T-helper 2 cell treated with Interferon-gamma antibody and Interleukin-4, amounts not matched to agents 5 μg/mL and 100 μg/mL, for 36 hours (primary cell): ENCODE data around the gene ARHGAP40.

Experiments used
- DNase-seq: peaks from one replicate; pipeline ENCODE4 v3.0.0; 2021; ENCODE audit warnings: low spot score
- H3K27ac Mint-ChIP-seq: one replicate; pipeline ENCODE4 v1.8.0; 2021; ENCODE audit warnings: mild to moderate bottlenecking, mixed read lengths
- H3K27me3 Mint-ChIP-seq: one replicate; pipeline ENCODE4 v1.8.0; 2021; ENCODE audit warnings: low read depth, mixed read lengths
- H3K36me3 Mint-ChIP-seq: one replicate; pipeline ENCODE4 v1.8.0; 2021; ENCODE audit warnings: low read depth, mixed read lengths
- H3K4me1 Mint-ChIP-seq: one replicate; pipeline ENCODE4 v1.8.0; 2021; ENCODE audit warnings: low read depth, mixed read lengths
- H3K4me3 Mint-ChIP-seq: one replicate; pipeline ENCODE4 v1.8.0; 2022; ENCODE audit warnings: mild to moderate bottlenecking, moderate library complexity, mixed read lengths
- H3K9me3 Mint-ChIP-seq: one replicate; pipeline ENCODE4 v1.8.0; 2021; ENCODE audit warnings: mixed read lengths

Gene ARHGAP40

DNA sequence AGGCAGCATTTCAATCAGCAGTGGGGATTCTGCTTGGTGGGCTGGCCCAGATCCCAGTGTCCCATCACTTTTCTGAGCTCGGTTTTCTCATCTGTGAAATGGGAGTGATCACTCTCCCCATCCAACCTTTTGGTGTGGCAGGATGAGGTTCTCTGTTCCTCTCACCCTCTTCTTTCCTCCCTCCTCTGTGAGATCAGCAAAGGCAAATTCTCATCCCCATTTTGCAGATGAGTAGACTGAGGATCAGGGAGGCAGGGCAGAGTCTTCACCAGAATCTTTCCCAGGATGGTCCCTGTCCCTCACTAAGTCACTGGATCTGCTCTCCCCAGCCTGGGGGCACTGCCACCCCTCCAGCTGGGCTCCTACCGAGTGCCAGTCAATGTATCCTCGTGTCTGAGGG, 62.1 kb downstream of the ARHGAP40 start:
- H3K36me3 Mint-ChIP-seq, result no peaks in the 10 kb centered on the region
- no peak for DNase-seq
- H3K27me3 Mint-ChIP-seq, result peaks cover 23% of the 10 kb centered on the region
- H3K9me3 Mint-ChIP-seq, result no peaks in the 10 kb centered on the region
- no peak overlapping the region for H3K4me3 Mint-ChIP-seq
- no peaks in the 10 kb centered on the region for H3K4me1 Mint-ChIP-seq
- H3K27ac Mint-ChIP-seq, result no peak overlapping the region

DNA sequence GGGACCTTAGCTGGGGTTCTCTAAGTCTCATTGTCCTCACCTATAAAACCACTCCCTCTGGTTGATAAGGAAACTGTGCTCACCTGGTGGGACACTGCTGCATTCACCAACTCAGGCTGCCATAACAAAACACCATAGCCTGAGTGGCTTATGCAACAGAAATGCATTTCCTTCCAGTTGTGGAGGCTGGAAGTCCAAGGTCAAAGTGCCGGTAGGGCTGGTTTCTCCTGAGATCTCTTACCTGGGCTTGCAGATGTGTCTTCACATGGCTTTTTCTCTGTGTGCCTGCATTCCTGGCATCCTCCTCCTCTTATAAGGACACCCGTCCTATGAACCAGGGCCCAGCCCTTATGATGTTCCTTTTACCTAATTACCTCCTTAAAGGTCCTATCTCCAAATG, 62.7 kb downstream of the ARHGAP40 start:
- H3K27me3 Mint-ChIP-seq, result peaks cover 23% of the 10 kb centered on the region
- H3K4me1 Mint-ChIP-seq, result no peaks in the 10 kb centered on the region
- DNase-seq, result no peak
- H3K4me3 Mint-ChIP-seq, result no peak overlapping the region
- no peaks in the 10 kb centered on the region for H3K36me3 Mint-ChIP-seq
- H3K9me3 Mint-ChIP-seq, result no peaks in the 10 kb centered on the region
- H3K27ac Mint-ChIP-seq, result no peak overlapping the region

DNA sequence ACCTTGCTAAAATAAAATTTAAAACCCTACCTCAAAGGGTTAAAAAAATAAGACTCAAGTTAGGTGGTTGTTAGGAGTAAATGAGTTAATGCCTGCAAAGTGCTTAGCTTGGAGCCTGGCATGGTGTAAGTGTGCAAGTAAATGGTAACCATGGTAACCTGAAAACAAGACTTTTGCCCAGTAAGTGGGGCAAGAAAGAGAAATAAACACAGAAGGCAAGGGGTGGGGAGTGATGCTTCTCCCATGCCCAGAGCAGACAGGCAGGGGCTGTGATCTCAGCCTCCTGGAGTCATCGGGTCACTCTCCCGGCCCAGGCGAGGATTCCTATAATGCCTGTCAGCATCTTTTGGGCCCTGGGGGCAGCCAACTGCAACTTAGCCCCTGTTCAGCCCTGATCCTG, 63.5 kb downstream of the ARHGAP40 start:
- DNase-seq, result no peak
- peaks cover 28% of the 10 kb centered on the region for H3K27me3 Mint-ChIP-seq
- no peaks in the 10 kb centered on the region for H3K4me1 Mint-ChIP-seq
- H3K36me3 Mint-ChIP-seq, result no peaks in the 10 kb centered on the region
- H3K4me3 Mint-ChIP-seq, result no peak overlapping the region
- H3K9me3 Mint-ChIP-seq, result no peaks in the 10 kb centered on the region
- H3K27ac Mint-ChIP-seq, result no peak overlapping the region

DNA sequence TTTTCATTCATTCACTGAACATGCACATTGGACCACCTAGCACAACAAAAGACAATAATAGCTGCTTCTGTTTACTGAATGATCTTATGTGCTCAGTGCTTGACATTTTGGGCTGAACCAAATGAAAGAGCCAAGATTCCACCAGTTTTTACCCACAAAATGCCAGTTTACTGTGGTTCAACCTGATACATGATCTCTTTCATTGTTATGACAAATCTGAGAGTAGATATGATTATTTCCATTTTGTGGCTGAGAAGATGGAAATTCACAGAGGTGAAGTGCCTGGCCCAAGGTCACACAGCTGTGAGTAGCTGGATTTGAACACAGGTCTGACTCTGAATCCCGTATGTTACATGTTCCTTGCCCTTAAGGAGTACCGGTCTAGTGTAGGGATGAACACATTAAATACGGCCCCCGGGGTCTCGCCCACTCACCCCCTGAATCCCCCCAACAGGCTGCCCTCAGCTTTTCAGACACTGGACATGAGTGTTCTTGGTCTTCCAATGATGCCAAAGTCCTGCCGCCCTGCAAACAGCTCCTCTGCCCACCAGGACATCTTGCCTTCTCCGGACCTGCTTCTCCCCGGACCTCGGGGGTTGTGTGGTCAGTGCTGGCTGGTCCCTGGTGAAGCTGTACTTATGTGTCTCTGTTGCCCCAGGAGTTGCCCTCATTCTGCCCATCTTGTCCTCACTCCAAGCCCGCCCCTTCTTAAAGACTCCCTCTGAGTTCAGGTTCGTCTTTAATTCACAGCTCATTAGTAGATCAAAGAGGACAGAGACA, 64.1 kb downstream of the ARHGAP40 start:
- Mint-ChIP-seq H3K4me3 (no peak overlapping the region), H3K27me3 (peaks cover 27% of the 10 kb centered on the region), H3K4me1 (no peaks in the 10 kb centered on the region), H3K36me3 (no peaks in the 10 kb centered on the region), H3K27ac (no peak overlapping the region), H3K9me3 (no peaks in the 10 kb centered on the region)
- no peak for DNase-seq

DNA sequence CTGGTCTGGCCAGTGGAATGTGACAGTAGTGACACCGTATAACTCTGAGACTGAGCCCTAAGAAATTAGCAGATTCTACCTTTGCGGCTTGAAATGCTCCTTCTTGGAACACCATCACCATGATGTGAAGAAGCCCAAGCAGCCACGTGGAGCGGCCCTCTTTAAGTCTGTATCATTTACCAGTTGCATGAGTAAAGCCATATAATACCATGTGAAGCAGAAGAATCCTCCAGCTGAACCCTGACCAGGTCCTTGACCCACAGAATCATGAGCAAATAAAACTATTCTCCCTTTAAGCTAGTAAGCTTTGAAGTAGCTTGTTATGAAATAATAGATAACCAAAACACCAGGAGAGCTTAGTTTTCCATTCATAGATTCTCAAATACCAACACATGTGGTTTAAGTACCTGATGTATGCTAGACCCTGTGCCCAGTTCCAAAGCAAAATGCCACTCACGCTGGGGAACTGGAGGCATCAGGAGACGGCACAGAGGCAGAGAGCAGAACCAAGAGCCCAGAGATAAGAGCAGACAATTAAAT, 65.9 kb downstream of the ARHGAP40 start:
- no peak overlapping the region for H3K4me3 Mint-ChIP-seq
- no peaks in the 10 kb centered on the region for H3K36me3 Mint-ChIP-seq
- no peaks in the 10 kb centered on the region for H3K4me1 Mint-ChIP-seq
- no peaks in the 10 kb centered on the region for H3K9me3 Mint-ChIP-seq
- peaks cover 31% of the 10 kb centered on the region for H3K27me3 Mint-ChIP-seq
- DNase-seq, result no peak
- H3K27ac Mint-ChIP-seq, result no peak overlapping the region

DNA sequence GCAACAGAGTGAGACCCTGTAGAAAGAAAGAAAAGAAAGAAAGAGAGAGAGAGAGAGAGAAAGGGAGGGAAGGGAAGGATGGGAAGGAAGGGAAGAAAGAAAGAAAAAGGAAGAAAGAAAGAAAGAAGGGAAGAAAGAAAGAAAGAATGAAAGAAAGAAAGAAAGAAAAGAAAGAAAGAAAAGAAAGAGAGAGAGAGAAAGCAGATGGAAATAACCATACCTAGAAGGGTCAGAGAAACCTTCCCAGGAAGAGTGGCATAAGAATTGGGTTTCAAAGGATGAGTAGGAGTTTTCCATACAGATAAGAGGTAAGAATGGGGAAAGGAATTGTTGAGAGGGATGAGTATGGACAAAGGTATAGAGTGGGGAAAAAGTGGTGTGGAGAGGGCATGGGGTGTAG, 68.1 kb downstream of the ARHGAP40 start:
- DNase-seq, result no peak
- Mint-ChIP-seq H3K27ac (no peak overlapping the region), H3K4me1 (peaks cover 7% of the 10 kb centered on the region), H3K4me3 (no peak overlapping the region), H3K27me3 (peaks cover 38% of the 10 kb centered on the region), H3K36me3 (no peaks in the 10 kb centered on the region), H3K9me3 (no peaks in the 10 kb centered on the region)

DNA sequence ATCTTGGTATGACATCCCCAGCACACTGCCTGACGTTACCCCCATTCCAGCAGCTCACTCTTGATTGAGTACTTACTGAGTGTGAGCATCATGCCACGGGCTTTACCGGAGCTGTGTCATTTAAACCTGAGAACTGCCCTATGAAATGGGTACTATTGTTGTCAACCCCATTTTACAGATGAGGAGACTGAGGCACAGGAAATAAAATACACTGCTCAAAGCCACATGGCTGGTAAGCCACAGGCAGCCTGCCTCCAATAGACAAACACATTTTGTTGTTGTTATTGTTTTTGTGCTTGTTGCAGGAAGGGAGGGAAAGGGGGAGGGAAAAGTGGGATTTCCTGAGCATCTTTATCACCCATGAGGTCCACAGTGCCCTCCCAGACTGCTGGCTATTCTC, 69.2 kb downstream of the ARHGAP40 start:
- Mint-ChIP-seq H3K27ac (no peak overlapping the region), H3K4me3 (no peak overlapping the region), H3K9me3 (no peaks in the 10 kb centered on the region), H3K36me3 (no peaks in the 10 kb centered on the region), H3K4me1 (peaks cover 8% of the 10 kb centered on the region), H3K27me3 (peaks cover 37% of the 10 kb centered on the region)
- no peak for DNase-seq

DNA sequence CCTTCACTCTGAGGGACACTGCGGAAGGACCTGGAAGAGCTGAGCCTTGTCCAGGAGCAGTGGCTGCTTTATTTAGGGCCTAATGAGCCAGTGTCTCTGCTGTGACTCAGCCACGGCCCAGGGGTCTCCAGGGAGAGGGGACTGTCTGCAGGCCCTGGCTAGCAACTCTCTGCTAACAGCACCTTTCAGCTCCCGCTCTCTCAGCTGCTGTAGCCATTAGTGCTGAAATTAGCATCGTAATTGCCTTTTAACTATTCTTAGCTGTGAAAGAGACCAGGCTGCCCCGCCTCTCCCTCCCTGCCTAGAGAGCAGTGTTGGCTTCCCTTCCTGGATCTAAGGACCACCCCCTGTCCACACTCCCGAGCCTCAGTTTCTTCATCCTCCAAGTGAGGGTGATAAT, 69.6 kb downstream of the ARHGAP40 start:
- Mint-ChIP-seq H3K36me3 (no peaks in the 10 kb centered on the region), H3K27me3 (peaks cover 34% of the 10 kb centered on the region), H3K9me3 (no peaks in the 10 kb centered on the region), H3K27ac (no peak overlapping the region), H3K4me1 (peaks cover 8% of the 10 kb centered on the region), H3K4me3 (no peak overlapping the region)
- no peak for DNase-seq

DNA sequence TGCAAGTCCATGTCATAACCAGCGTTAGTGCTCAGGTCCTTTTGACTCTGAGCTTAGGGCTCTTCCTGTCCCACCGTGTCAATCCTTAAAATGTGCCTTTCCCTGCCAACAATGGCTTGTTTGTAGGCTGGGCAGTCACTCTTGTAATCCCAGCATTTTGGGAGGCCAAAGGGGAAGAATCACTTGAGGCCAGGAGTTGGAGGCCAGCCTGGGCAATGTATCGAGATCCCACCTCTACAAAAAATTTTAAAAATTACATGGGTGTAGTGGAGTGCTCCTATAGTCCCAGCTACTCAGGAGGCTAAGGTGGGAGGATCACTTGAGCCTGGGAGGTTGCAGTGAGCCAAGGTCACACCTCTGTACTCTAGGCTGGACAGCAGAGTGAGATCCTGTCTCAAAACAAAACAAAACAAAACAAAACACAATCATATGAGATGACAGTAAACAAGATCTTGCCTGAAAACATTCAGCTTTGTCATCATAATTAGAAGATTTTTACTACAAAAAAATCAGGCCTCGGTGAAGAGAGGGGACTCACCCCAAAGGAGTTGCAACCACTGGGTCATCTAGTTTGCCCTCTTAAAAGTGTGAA, 70.2 kb downstream of the ARHGAP40 start:
- no peak for DNase-seq
- peaks cover 34% of the 10 kb centered on the region for H3K27me3 Mint-ChIP-seq
- no peak overlapping the region for H3K4me3 Mint-ChIP-seq
- H3K36me3 Mint-ChIP-seq, result no peaks in the 10 kb centered on the region
- H3K9me3 Mint-ChIP-seq, result no peaks in the 10 kb centered on the region
- no peak overlapping the region for H3K27ac Mint-ChIP-seq
- H3K4me1 Mint-ChIP-seq, result peaks cover 8% of the 10 kb centered on the region

DNA sequence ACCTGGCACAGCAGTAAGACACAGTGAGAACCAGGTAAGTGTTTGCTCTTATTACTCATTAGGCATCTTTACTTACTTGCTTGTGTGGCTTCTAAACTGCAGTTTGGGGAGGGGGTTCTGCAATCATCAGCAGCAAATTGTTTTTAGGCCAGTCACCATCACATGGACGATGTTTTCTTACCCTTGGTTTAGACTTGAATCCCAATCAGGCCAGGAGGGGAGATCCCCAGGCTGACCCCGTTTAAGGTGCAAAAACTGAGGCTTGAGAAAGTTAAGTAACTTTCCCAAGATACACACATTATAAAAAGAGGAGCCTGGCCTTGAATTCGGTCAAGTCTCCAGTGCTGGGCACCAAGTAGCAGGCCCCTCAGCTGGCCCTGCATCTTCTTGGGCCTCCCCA, 70.9 kb downstream of the ARHGAP40 start:
- Mint-ChIP-seq H3K27me3 (peaks cover 32% of the 10 kb centered on the region), H3K36me3 (no peaks in the 10 kb centered on the region)

DNA sequence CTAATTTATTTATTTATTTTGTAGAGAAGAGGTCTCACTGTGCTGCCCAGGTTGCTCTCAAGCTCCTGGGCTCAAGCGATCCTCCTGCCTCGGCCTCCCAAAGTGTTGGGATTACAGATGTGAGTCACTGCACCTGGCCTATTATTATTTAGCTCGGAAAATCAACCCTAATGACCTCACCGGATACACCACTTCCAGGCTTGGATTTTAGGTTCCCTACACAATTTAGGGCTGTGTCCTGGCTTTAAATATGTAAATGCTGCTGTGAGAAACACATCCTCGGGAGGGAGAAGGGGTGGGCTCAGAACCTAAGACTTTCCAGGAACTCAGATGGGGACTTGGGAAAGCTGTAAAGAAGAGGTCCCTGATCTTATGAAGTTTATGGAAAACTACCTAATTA, 71.7 kb downstream of the ARHGAP40 start:
- no peaks in the 10 kb centered on the region for H3K9me3 Mint-ChIP-seq
- no peaks in the 10 kb centered on the region for H3K36me3 Mint-ChIP-seq
- H3K27ac Mint-ChIP-seq, result no peak overlapping the region
- peaks cover 8% of the 10 kb centered on the region for H3K4me1 Mint-ChIP-seq
- DNase-seq, result no peak
- peak overlapping the region; percentile 83 for H3K4me3 Mint-ChIP-seq
- H3K27me3 Mint-ChIP-seq, result peaks cover 26% of the 10 kb centered on the region

More for the DNA sequence above, 70.9 kb downstream of the ARHGAP40 start:
- no peak for DNase-seq
- peaks cover 8% of the 10 kb centered on the region for H3K4me1 Mint-ChIP-seq
- H3K4me3 Mint-ChIP-seq, result no peak overlapping the region
- no peak overlapping the region for H3K27ac Mint-ChIP-seq
- no peaks in the 10 kb centered on the region for H3K9me3 Mint-ChIP-seq

DNA sequence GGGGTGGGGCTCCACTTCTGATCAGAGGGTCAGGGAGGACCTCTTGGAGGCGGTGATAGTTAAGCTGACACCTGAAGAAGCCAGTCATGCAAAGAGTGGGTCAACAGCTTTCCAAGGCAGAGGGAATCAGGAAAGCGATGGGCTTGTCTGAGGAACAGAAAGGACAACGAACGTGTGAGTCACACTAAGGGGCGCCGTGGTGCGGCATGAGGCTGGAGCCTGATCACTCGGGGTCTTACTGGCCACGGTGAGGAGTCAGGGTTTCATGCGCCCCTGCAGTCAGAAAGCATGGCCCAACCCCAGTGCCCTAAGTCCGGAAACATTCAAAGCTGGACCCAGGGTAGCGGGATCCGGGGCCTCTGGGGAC, 72.1 kb downstream of the ARHGAP40 start:
- Mint-ChIP-seq H3K36me3 (no peaks in the 10 kb centered on the region), H3K27ac (peak overlapping the region; percentile 56), H3K4me3 (peak overlapping the region; percentile 83), H3K9me3 (no peaks in the 10 kb centered on the region), H3K27me3 (peaks cover 26% of the 10 kb centered on the region), H3K4me1 (peaks cover 8% of the 10 kb centered on the region)
- DNase-seq, result no peak

DNA sequence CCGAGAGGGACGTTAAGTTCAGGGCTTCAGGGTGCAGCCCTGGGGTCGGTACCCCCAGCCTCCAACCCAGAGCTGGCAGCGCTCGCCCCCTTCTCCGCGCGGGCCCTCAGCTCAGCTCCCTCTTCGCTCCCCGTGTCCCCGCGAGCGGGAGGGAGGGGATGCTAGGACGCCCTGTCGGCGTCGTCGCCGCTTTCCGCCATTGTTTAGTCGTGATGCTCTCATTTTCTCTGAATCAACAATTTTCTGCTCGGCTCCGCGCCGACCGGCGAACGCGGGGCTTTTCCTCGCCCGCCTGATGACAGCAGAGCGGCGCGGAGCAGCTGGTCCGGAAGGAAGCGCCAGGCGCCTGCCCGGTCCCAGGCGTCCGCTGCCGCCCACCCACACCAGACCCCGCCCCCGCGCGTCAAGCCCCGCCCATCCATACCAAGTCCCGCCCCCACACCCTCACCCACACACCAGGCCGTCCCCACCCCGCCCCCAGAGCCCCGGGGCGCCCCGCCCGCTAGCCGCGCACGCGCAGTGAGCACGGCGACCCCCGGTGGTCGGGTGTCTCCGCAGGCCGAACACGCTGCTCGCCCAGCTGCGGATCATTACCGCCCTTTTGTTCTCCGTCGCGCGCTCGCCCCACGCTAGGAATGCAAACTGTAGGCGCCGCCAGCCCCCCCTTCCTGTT, 72.6 kb downstream of the ARHGAP40 start:
- H3K4me3 Mint-ChIP-seq, result peak overlapping the region; percentile 83
- H3K4me1 Mint-ChIP-seq, result peaks cover 8% of the 10 kb centered on the region
- DNase-seq, result peak; percentile 45
- peaks cover 26% of the 10 kb centered on the region for H3K27me3 Mint-ChIP-seq
- no peaks in the 10 kb centered on the region for H3K9me3 Mint-ChIP-seq
- no peaks in the 10 kb centered on the region for H3K36me3 Mint-ChIP-seq
- no peak overlapping the region for H3K27ac Mint-ChIP-seq

DNA sequence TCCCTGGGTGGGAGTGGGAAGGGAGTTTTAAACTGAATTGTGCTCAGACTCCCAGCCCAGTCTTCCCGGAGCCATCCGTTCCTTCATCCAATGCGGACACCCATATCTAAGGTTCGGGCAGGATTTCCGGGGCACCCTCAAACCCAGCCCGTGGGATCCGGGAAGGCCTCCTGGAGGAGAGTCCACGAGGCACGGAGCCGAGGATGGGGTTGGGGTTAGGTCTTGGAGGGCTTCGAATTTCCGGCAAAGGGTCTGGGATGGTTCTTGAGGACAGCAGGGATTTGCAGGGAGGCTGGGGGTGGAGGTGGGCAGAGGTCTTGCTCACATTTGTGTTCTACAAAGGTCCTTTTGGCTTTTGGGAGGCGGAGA, 73.1 kb downstream of the ARHGAP40 start:
- H3K27me3 Mint-ChIP-seq, result peaks cover 23% of the 10 kb centered on the region
- H3K27ac Mint-ChIP-seq, result no peak overlapping the region
- peaks cover 8% of the 10 kb centered on the region for H3K4me1 Mint-ChIP-seq
- no peak for DNase-seq
- no peaks in the 10 kb centered on the region for H3K36me3 Mint-ChIP-seq
- H3K9me3 Mint-ChIP-seq, result no peaks in the 10 kb centered on the region
- H3K4me3 Mint-ChIP-seq, result peak overlapping the region; percentile 67
